NOMO-1 treated with DMSO at 0.1 percent for 48 hours (cell line): ENCODE measurements around the gene LSM4.
A peak's percentile ranks its signal among the peaks of the same experiment; 100 is the strongest.

Source experiments
- DNase-seq: peaks from one replicate; lab custom pipeline; 2025; ENCODE audit not compliant: unreplicated experiment; lab: John Stamatoyannopoulos, UW

Gene LSM4

GRCh38 chr19:18311502-18312091, 11.3 kb downstream of the LSM4 start:
- DNase-seq, result no peak

GRCh38 chr19:18310966-18311365, 11.9 kb downstream of the LSM4 start:
- DNase-seq, result no peak

DNA sequence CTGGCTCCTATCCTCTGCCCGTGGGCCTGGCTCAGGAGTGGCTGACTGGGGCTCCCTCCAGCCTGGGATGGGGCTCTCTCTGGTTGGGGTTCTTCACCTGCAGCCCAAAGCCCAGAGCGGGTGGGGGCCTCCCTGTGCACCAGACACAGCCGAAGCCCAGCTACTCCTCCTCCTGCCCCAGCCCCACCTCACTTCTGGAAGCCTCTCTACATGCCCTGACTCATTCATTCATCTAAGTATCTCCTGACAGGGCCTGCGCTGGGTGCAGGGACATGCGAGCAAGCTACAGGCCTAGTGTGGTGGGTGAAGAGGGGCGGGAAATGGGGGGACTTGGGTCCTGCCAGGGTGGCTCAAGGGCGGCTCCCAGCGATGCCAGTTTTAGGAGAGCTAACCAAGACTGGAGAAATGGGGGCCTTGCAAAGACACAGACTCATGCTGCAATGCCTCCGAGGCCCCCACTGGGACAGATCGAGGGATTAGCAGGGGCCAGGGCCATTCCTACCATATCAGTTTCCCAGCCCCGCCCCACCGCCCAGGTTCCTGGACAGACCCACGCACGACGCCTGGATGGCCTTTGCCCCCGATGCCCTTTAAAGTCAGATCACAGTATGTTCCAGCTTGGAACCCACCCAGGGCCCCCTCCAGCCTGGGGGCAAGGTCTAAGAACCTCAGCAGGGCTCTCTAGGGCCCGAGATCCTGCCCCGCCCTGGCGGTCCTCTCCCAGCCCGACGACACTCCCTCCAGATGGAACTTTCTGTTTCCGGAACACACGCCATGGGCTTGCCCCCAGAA, 12.6 kb downstream of the LSM4 start:
- DNase-seq, result no peak

DNA sequence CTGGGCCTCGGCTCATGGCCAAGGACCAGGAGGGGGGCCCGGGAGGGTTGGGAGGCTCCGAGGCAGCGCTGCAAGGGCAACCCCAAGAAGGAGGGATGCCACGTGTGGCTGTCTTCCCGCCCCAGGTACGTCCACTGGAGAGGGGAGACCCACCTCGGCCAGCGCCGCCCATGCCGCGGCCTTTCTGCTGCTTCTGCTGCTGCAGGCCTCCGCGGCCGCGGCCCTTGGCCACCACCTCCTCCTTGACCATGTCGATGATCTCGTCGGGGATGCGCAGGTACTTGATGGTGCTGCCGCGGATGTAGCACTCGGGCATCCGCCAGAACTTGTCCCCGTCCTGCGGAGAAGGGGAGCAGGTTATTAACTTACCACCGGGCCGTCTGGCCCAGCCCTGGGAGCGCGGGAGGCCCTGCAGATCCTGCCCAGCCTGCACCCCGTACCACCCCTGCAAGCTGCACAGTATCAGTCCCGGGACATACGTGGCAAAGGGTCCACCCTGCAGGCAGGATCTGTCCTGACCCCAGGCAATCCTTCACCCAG, 13.3 kb downstream of the LSM4 start:
- no peak for DNase-seq

DNA sequence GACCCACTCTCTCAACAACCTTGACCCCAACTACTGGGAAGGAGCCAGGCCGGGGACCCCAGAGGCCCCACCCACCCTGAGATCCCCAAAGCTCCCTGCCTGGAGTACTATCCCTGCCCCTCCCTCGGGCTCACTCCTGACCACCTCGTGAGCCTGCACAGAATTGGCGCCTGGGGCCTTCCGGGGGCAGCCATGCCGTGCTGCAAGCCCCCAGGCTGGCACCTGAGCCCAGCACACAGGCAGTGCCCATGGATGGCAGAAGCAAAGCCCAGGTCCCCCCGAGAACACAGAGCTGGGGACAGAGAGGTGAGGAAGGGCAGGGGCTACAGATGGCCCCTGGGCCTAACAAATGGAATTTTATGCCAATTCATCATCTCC, 13.9 kb downstream of the LSM4 start:
- DNase-seq, result no peak

DNA sequence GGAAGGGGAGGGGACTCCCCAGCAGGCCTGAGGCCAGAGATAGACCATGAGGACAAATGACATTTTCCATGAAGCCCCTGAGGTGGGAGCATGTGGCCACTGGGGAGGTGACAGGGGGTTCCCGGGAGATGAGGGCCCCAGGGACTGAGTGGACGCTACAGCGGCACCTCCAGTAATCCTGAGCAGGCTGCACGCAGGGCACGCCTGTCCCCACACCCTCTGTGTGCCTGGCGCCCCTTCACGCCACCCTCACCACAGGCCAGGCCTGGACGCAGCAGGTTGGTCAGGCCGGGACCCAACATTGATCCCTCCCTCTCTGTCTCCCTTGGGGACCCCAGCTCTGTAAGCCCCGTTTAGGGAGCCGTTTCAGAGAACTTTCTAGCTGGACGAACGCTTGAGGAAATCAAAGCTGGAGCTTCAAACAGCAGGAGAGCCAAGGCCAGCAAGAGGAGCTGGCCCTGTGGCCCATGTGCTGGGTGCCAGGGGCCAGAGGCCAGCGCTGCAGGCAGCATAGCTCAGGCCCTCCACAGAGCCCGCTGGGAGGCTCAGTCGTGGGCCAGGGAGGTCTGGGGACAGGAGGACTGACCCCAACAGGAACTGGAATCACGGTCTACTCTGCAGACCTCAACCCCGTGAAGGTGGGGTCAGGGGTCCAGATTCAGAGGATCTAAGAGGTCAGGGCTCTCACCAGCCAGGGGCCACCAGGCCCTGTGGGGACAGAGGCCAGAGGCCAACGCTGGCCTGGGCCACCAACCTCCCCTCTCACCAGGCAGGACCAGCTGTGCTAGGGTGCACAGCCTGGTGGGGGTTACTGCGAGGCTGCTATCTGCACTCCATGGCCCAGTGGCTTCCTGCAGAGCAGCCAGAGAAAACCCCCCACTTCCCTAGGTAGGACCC, 14.6 kb downstream of the LSM4 start:
- no peak for DNase-seq

- DNase-seq, result no peak
These were observed 15.6 kb downstream of the LSM4 start for GRCh38 chr19:18307271-18307681.

DNA sequence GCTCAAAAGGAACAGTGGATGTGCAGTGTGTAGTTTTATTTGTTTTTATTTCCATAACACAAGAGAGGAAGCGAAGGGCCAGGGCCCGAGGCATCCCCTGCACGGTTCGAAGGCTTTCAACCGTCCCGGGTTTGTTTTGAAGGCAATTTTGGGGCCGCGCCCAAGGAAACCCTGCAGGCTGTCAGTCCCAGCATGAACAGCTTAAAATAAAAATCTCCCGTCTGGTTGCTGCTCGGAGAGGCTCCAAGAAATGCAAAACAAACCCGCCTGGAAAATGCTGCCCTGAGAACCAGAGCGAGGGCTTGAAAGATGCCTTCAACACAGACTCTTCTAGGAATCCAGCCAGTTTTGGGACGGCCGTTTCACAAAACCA, 16.0 kb downstream of the LSM4 start:
- no peak for DNase-seq

DNA sequence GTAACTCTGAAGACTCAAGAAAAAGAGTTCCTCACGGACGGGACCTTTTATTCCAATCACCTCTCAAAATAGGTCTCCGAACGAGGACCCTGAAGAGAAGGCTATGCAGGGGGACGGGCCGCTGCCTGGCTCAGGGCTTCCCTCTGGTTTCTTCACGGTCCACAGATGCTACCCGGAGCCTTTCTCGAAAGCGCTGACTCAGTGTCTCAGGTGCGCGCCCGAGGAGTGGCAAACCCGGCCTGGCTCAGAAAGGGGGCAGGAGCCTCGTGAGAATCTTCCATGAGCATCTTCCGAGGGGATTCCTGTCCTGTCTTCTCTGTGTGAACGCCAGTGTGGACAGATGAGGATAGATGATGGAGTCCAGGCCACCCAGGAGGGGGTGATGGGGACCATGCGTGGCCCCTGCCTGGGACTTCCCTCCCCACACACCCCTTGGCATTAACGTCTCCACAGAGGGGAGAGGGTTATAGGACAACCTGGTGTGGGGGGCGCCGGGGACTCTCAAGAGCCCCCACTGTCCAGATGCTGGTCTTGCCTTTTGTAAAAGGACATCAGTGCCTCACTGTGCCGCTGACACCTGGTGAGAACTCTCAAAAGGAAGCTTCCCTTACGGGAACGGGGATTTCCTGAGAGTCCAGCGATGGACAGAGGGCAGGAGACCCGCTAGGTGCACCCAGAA, 16.5 kb downstream of the LSM4 start:
- no peak for DNase-seq

DNA sequence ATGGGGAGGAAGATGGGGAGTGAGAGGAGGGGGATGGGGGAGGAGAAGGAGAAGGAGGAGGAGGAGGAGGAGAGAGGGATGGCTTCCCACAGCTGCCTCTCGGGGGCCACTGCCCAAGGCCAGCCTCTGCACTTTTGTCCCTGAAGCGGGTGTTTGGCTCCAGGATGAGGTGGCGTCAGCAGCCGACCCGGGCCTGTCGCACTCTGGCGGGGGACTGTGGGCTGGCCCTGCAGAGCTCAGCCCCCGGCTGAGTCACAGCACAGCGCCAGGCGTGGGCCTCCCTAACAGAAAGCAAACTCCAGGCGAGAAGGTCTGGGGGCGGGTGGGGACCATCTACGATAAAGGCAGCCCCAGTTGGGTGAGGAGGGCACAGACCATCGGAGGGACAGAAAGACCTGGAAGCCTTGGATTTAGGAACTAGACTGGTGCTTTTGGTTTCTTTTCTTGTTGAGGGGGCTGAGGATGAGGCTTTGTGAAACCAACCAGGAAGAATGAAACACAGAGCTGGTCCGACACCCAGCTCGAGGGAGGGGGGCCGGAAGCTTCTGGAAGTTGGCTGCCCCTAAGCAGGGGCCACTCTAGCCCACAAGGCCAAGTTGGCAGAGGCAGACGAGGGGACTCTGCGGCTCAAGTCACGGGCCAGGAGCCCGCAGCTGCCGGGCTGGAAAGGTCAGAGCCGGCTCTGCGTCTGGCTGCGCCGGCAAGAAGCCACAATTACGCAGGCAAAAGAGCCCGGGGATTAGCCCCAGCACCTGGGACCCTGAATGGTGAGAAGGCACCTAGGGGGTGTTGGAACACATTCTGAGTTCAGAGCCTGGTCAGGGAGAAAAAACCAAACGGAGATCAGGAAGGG, 18.2 kb downstream of the LSM4 start:
- peak; percentile 74 for DNase-seq

DNA sequence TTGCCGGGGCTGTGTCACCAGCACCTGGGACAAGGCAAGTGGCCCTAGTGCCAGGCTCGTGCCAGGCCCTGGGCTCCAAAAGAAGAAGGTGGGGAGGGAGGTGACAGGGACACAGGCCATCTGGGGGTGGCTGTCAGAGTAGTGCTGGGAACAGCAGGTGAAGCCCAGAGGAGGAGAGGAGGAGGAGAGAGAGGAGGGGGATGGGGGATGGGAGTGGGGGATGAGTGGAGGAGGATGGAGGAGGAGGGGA, 18.7 kb downstream of the LSM4 start:
- DNase-seq, result no peak

DNA sequence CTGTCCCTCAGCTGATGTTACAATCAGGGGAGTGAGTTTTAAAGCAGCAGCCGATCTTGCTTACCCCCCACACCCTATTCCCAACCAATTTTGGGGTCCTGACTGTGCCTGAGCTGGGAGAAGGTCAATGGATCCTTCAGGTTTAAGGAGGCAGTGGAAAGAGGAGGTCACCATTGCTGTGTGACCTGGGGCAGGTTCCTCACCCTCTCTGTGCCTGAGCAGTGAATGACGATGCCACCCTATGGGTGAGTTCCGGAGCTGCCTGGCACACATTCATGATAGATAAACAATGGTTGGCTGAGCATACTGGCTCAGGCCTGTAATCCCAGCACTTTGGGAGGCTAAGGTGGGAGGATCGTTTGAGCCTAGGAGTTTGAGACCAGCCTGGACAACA, 21.2 kb downstream of the LSM4 start:
- no peak for DNase-seq

GRCh38 chr19:18300930-18301717, 21.8 kb downstream of the LSM4 start:
- no peak for DNase-seq

- DNase-seq, result no peak
These were observed 23.2 kb downstream of the LSM4 start for GRCh38 chr19:18299654-18300053.

- no peak for DNase-seq
These were observed 24.3 kb downstream of the LSM4 start for GRCh38 chr19:18298601-18299000.

GRCh38 chr19:18297308-18297707, 25.6 kb downstream of the LSM4 start:
- DNase-seq, result no peak

GRCh38 chr19:18295034-18295451, 27.8 kb downstream of the LSM4 start:
- DNase-seq, result no peak

- no peak for DNase-seq
These were observed 28.4 kb downstream of the LSM4 start for GRCh38 chr19:18294467-18294864.

GRCh38 chr19:18293642-18294466, 29.0 kb downstream of the LSM4 start:
- DNase-seq, result no peak
